ENCODE data around the gene CDH4. TPM values are rescaled to one million over a fixed set of nuclear protein-coding genes. Genes with fewer than 3 reads are reported as not detected.

CDH4 gene
- total RNA-seq, 2 donors from 2014 or later, result 0.08 to 0.09 TPM

DNA sequence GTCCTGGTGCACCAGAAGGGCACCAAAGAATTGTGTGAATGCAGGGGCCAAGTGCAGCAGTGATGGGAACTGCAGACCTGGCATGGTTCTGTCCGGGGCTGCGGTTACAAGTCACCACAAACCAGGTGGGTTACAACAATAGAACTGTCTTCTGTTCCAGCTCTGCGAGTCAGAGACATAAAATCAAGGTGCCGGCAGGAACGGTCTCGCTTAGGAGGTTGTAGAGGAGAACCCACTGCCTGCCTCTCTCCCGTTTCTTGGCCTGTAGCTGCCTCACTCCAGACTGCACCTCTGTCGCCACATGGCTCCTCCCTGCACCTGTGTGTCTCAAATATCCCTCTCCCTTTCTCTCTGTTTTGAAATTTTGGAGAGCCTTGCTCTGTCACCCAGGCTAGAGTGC lies 670.4 kb downstream of the CDH4 start:
- Mint-ChIP-seq H3K36me3 (no peaks in the 10 kb centered on the region), H3K9me3 (no peaks in the 10 kb centered on the region), H3K27ac (no peak overlapping the region)
- DNase-seq (ENCODE audit: low spot score in 2 of 2) (peak in 1 of 2 donors; percentile 20), ATAC-seq (no peak)

- H3K9me3 Mint-ChIP-seq, result no peaks in the 10 kb centered on the region
- H3K36me3 Mint-ChIP-seq, result no peaks in the 10 kb centered on the region
- no peak overlapping the region for H3K27ac Mint-ChIP-seq
- DNase-seq (ENCODE audit: low spot score in 2 of 2), result peak in 1 of 2 donors; percentile 16
- no peak for ATAC-seq
Observed at GRCh38 chr20:61922936-61923335, 670.9 kb downstream of the CDH4 start.

DNA sequence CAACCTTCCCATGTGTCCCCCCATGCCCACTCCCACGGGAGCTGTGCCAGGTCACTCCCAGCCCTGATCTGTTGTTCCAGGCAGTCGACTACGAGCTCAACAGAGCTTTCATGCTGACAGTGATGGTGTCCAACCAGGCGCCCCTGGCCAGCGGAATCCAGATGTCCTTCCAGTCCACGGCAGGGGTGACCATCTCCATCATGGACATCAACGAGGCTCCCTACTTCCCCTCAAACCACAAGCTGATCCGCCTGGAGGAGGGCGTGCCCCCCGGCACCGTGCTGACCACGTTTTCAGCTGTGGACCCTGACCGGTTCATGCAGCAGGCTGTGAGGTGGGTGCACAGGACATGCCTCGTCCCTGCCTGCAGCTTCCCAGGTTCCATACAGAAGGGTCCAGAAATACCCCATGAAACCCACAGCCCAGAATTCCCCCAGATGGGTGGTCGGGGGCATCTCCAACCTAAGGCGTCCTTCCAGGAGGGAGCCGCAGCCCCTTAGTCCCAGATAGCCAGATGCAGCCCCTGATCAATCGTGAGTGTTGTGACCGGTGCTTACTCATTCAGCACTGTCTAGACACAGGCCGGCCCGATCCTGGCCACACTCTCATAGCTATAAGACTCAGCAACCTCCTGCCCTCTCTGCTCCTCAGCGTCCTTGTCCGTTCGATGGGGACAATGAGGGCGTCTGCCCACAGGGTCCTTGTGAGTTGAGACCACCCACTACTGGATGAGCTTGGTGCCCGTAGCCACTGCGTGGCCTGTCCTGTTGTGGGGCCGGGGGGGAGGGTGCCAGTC lies 671.5 kb downstream of the CDH4 start:
- ATAC-seq (no peak), DNase-seq (ENCODE audit: low spot score in 2 of 2) (peak in 1 of 2 donors; percentile 45)
- Mint-ChIP-seq H3K27ac (no peak overlapping the region), H3K9me3 (no peaks in the 10 kb centered on the region), H3K36me3 (no peaks in the 10 kb centered on the region)

- no peak overlapping the region for H3K27ac Mint-ChIP-seq
- ATAC-seq (no peak), DNase-seq (ENCODE audit: low spot score in 2 of 2) (peak in 1 of 2 donors; percentile 41)
- H3K36me3 Mint-ChIP-seq, result no peaks in the 10 kb centered on the region
- H3K9me3 Mint-ChIP-seq, result no peaks in the 10 kb centered on the region
Observed at GRCh38 chr20:61924211-61924857, 672.3 kb downstream of the CDH4 start.

DNA sequence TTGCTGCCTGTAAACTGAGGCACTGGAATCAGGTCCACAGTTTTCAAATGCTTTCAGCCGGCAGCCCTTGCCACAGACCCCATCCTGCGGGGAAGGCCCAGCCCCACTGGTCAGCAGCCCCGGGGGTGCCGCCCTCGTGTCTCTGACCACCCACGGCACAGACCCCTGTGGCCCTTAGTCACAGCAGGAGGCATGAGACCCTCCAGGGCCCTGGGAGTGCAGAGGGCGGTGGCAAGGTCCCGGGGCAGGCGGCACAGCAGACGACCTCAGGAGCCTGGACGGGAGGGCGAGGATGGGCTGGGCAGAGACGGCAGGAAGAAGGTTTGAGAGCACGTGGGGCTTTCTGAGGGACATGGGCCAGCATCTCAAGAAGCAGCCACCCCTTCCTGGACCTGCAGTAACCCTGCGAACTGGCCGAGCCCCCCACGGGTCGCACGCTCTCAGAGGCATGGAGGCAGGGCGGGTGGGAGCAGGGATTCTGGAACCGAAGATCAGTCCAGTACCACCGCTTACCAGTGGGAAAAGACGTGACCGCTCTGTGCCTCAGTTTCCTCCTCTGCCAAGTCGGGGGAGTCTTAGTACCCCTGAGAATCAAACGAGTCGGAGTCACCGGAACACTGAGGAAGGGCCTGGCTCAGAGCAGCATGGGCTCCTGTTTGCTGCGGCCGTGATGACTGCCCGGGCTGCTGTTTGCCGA lies 672.9 kb downstream of the CDH4 start:
- Mint-ChIP-seq H3K27ac (no peak overlapping the region), H3K9me3 (no peaks in the 10 kb centered on the region), H3K36me3 (no peaks in the 10 kb centered on the region)
- peak in 1 of 2 donors; percentile 28 for DNase-seq (ENCODE audit: low spot score in 2 of 2)
- no peak for ATAC-seq

GRCh38 chr20:61925555-61926252 lies 673.6 kb downstream of the CDH4 start:
- Mint-ChIP-seq H3K27ac (peak overlapping the region in 1 of 2 donors; percentile 17), H3K9me3 (no peaks in the 10 kb centered on the region), H3K36me3 (no peaks in the 10 kb centered on the region)
- ATAC-seq, result no peak
- peak in 1 of 2 donors; percentile 21 for DNase-seq (ENCODE audit: low spot score in 2 of 2)

- no peak overlapping the region for H3K27ac Mint-ChIP-seq
Observed at GRCh38 chr20:61926253-61926613, 674.2 kb downstream of the CDH4 start.

GRCh38 chr20:61926796-61927192 lies 674.7 kb downstream of the CDH4 start:
- no peak overlapping the region for H3K27ac Mint-ChIP-seq
- ATAC-seq (no peak), DNase-seq (ENCODE audit: low spot score in 2 of 2) (peak in 1 of 2 donors; percentile 47)
- H3K9me3 Mint-ChIP-seq, result no peaks in the 10 kb centered on the region
- no peaks in the 10 kb centered on the region for H3K36me3 Mint-ChIP-seq

More at GRCh38 chr20:61926253-61926613, 674.2 kb downstream of the CDH4 start:
- Mint-ChIP-seq H3K9me3 (no peaks in the 10 kb centered on the region), H3K36me3 (no peaks in the 10 kb centered on the region)
- DNase-seq (ENCODE audit: low spot score in 2 of 2) (peak in 1 of 2 donors; percentile 48), ATAC-seq (no peak)

- no peak for ATAC-seq
- H3K27ac Mint-ChIP-seq, result no peak overlapping the region
Observed at GRCh38 chr20:61927193-61927825, 675.2 kb downstream of the CDH4 start.

GRCh38 chr20:61927826-61928541 lies 675.9 kb downstream of the CDH4 start:
- Mint-ChIP-seq H3K36me3 (no peaks in the 10 kb centered on the region), H3K27ac (no peak overlapping the region), H3K9me3 (no peaks in the 10 kb centered on the region)
- DNase-seq (ENCODE audit: low spot score in 2 of 2), result peak in 1 of 2 donors; percentile 42
- no peak for ATAC-seq

More at GRCh38 chr20:61927193-61927825, 675.2 kb downstream of the CDH4 start:
- DNase-seq (ENCODE audit: low spot score in 2 of 2), result peak in 1 of 2 donors; percentile 46
- no peaks in the 10 kb centered on the region for H3K36me3 Mint-ChIP-seq
- no peaks in the 10 kb centered on the region for H3K9me3 Mint-ChIP-seq

DNA sequence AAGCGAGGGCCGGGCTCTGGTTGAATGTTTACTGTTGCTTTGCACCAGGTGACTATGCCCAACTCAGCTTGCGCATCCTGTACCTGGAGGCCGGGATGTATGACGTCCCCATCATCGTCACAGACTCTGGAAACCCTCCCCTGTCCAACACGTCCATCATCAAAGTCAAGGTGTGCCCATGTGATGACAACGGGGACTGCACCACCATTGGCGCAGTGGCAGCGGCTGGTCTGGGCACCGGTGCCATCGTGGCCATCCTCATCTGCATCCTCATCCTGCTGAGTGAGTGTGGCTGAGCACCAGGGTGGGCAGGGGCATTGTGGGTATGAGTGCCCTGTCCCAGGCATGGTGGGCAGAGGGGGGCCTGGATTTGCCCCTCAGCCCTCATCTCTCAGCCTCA lies 677.5 kb downstream of the CDH4 start:
- DNase-seq (ENCODE audit: low spot score in 2 of 2) (no peak), ATAC-seq (no peak)
- H3K27ac Mint-ChIP-seq, result no peak overlapping the region
- H3K9me3 Mint-ChIP-seq, result no peaks in the 10 kb centered on the region
- H3K36me3 Mint-ChIP-seq, result no peaks in the 10 kb centered on the region

- ATAC-seq (no peak), DNase-seq (ENCODE audit: low spot score in 2 of 2) (peak in 1 of 2 donors; percentile 50)
- Mint-ChIP-seq H3K9me3 (no peaks in the 10 kb centered on the region), H3K36me3 (no peaks in the 10 kb centered on the region), H3K27ac (no peak overlapping the region)
Observed at GRCh38 chr20:61929971-61930666, 678.1 kb downstream of the CDH4 start.

DNA sequence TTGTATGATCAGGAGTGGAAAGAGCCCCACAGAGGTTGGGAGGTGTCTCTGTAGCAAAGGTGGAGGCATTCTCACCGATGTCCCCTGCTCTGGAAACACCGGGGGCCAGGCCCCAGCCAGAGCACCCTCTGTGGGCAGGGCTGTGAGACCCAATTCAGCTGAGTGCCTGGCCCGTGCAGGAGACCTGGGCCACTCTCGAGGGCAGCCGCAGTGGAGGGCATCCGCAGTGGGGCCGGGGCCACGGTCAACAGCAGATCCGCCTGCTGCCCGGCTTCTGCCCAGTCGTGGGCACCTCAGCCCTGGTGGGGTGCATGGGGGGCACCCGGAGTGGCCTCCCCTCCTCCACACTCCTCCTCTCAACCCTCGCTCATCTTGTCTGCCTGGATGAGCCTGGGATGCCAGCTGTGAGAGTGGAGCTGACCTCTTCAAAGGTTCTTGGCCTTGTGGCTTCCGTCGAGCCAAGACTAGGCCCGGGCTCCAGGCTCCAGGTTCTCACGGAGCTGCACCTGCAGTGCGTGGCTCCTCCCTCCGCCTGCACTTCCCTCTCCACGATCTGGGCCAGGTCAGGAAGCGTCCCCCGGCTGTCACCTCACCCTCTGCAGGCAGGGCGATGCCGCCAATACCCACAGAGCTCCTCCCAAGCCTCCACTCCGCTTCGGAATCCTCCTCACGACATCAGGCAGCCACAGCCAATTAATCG lies 678.9 kb downstream of the CDH4 start:
- Mint-ChIP-seq H3K9me3 (no peaks in the 10 kb centered on the region), H3K36me3 (no peaks in the 10 kb centered on the region), H3K27ac (no peak overlapping the region)
- DNase-seq (ENCODE audit: low spot score in 2 of 2), result peak in 1 of 2 donors; percentile 37
- ATAC-seq, result no peak

DNA sequence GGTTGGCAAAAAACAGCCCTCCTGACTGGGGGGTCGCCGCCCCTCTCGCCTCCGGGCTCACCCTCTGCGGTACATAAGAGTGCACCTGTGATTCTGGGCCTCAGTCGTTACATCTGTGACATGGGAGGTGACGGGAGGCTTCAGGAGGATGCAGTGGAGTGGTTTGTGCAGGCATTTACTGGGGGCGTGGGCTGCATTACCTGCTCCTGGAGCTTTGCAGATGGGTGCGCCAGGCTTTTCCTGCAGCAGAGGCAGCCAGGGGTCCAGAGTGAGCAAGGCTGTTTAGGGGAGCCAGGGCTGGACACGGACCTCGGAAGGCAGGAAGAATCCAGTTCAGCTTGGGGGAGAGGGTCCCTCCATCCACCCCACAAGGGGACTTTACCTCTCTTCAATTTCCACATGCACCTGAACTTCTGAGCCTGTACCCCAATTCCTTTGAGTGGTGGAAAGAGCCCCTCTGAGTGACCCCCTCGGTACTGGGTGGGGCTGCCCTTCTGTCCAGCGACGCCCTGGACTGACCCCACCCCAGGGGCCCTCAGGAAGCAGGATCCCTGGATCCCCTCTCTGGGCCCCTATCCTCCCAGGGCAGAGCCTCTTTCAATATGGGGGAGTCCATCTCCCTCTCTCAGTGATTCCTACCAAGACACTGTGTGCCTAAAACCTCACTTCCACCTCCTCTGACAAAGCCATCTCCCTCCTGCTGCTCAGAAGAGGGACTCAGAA lies 679.6 kb downstream of the CDH4 start:
- H3K9me3 Mint-ChIP-seq, result no peaks in the 10 kb centered on the region
- no peaks in the 10 kb centered on the region for H3K36me3 Mint-ChIP-seq
- DNase-seq (ENCODE audit: low spot score in 2 of 2) (peak in 1 of 2 donors; percentile 44), ATAC-seq (no peak)
- no peak overlapping the region for H3K27ac Mint-ChIP-seq
